Measurements from ENCODE around the gene ZSWIM6.

- TF ChIP-seq CTCF (IDR thresholded peaks at IDR 0.05; ENCODE audit: insufficient read depth, low read length, poor library complexity, severe bottlenecking) (no peak), EZH2phosphoT487 (conservative IDR thresholded peaks at IDR 0.05; ENCODE audit: low read length) (no peak)
Observed at GRCh38 chr5:61449804-61450492, 117.9 kb downstream of the ZSWIM6 start.
